GM19324 (cell line): ENCODE results near the gene ATP2A3.

Experiments used
- ATAC-seq: cut with Tn5 transposase; IDR thresholded peaks from one replicate; pipeline ENCODE4 v1.9.1; 2021; ENCODE audit warnings: mild to moderate bottlenecking, moderate library complexity; ENCODE audit not compliant: unreplicated experiment, low FRiP score

Gene ATP2A3

DNA sequence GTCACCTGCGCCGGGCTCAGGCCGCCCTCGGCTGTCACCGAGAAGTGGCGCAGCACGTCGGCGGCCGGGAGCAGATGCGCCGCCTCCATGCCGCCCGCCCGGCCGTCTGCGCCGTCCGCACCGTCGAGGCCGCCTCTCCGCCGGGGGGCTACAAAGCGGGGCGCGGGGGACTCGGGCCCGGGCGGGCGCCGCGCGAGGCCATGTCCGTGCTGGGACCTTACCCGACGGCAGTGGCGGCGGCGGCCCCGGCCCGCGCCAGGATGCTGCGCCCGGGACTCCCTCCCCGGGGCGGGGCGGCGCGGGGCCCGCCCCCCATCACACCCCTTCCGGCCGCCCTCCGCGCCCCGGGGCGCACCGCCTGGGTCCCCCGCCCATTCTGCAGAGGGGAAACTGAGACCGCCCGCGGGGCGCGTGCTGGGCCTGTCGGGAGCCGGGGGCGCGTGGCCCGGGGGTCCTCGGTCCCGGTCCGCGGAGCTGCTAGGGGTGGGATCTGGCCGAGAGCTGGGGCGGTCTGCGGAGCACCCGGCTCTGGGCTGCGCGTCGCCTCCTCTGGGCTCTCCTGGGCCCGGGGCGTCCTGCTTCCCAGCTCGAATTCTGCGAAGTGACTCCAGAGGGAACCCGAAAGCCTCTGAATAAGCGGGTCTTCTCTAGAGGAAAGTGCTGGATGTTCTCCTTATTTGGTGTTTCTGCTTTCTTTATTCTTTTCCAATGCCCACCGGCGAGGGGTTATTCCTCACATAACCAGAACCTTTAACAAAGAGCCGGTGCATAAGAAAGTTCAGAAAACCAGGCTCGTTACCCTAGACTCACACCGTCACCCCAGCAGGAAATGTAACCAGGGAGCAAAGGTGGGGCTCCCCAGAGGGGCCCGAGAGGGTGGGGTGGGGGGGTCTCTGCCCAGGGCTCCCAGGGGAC, at the start of gene ATP2A3:
ATP2A3 (minus strand) TSS at position 235 of the 915 bp plus-strand sequence; CDS start at position 89, 146 bp downstream.
- ATAC-seq: peak; percentile 56

DNA sequence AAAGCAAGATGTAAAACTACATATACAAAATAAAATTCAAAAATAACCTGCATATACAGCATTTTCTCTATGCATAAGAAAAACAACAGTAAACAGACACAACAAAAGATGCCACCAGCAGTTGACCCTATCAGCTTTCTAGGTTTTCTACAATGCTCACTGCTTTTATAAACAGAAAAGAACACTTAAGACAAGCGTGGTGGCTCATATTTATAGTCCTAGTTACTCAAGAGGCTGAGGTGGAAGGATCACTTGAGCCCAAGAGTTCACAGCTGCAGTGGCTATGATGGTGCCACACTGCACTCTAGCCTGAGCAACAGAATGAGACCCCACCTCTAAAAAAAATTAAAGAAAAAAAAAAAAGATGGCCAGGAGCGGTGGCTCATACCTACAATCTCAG, 46.5 kb upstream of the ATP2A3 start:
- no peak for ATAC-seq

DNA sequence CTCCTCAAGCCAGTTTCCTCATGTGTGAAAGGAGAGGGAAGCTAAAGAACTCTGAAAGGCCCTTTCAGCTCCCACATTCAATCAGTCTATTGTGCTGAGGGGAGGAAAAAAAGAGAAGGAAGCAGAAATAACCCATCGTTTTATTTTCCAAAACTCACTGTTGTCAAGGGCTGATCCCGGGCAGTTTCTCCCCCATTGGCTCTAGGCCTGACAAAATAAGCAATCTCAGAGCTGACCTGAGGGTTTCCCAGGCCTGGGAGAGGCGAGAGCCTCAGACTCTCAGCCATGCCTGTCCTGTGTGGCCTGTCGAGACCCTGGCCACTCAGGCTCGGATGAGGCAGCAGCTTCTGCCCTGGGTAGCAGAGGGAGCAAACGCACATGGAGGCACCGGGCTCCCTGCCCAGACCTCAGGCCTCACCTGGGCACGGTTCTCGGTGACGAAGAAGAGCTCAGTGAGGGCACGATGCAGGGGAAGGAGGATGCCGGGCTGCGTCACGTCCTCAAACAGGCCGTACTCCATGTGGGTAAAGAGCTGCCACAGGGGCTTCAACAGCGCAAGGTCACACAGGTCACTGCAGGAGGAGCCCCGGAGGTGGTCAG, 45.0 kb upstream of the ATP2A3 start:
- ATAC-seq: no peak

DNA sequence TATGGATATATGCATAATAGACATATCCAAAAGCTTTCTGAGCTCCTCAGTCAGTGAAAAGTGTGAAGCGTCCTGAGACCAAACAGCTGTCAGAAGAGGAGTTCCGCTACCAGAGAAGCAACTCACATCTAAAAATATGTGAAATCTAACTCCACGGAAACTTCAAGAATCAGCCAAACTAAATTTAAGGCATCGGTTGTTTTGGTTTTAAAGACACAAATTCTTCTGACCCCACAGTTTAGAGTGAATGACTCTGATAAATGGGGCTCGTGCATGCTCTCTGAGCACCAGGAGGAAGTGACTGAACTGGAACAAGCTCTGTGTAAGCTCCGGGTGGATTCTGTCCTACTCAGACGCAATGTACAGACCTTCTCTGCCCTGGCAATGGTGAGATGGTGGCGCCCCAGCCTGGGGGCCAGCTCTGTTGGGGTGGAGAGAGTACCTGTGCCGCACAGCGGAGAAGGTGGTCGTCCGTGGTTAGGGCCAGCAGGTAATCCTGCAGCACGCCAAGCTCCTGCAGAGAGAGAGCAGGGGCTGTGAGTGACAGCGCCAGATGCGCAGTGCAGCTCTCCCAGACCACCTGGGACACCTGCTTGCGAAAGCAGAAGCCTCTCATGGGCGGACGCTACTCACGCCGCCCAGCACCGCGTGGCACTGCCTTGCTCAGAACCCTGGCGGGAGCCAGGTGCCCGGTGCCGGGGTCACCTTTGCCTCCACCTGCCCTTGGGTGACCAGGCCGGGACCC, 44.4 kb upstream of the ATP2A3 start:
- no peak for ATAC-seq

- ATAC-seq: no peak
These were observed 43.8 kb upstream of the ATP2A3 start for GRCh38 chr17:4008082-4008435.

DNA sequence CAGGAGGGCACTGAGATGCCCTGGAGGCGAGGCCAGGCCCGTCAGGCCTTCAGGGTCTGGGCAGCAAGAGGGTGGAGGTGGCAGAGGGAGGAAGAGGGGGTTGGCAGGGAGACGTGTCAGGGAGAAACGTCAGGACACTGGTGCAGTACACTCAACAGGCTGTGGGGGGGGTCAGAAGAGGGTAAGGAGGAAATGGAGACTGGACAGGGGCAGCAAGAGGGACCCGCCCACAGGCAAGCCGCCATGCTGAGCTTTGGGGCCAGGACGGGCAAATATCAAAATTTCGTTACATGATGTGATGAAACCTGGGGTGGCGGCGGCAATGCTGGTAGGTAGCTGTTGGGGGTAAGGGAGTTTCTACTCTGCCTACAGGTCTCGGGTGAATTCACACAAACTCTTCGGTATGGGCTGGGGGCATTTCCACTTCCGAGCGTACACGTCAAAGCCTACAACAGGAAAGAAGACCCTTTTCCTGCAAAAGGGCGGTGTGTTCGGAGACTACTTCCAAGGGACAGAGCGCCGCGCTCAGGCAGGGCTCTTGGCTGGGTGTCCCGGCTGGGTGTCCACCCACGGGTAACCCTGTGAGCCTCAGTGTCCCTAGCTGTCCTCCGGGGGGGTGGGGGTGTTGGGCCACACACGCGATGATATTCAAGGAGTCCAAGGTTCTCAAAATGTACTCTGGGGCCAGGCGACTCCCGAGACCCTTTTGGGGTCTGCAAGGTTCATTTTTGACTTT, 43.3 kb upstream of the ATP2A3 start:
- no peak for ATAC-seq

DNA sequence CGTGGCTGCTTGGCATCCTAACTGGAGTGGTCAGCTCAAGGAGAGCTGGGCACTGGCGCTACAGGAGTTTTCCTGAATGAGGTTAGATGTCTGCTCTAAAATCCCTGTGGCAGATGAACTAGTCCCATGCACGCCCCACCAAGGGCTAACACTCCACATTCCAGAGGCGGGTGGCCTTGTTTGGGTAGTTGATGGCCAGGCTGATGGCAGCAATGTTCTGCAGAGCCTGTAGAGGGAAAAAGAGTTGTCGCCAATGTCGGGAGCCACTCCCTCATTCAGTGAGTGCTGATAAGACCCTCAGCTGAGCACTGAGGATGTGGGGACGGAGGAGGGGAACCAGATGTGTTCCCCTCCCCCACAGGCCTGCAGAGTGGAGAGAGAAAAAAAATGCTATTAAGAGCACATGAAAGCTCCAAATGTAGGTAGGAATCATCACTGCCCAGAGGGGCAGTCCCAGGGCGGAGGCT, 42.5 kb upstream of the ATP2A3 start:
- ATAC-seq: no peak

- no peak for ATAC-seq
These were observed 41.9 kb upstream of the ATP2A3 start for GRCh38 chr17:4006165-4006589.

DNA sequence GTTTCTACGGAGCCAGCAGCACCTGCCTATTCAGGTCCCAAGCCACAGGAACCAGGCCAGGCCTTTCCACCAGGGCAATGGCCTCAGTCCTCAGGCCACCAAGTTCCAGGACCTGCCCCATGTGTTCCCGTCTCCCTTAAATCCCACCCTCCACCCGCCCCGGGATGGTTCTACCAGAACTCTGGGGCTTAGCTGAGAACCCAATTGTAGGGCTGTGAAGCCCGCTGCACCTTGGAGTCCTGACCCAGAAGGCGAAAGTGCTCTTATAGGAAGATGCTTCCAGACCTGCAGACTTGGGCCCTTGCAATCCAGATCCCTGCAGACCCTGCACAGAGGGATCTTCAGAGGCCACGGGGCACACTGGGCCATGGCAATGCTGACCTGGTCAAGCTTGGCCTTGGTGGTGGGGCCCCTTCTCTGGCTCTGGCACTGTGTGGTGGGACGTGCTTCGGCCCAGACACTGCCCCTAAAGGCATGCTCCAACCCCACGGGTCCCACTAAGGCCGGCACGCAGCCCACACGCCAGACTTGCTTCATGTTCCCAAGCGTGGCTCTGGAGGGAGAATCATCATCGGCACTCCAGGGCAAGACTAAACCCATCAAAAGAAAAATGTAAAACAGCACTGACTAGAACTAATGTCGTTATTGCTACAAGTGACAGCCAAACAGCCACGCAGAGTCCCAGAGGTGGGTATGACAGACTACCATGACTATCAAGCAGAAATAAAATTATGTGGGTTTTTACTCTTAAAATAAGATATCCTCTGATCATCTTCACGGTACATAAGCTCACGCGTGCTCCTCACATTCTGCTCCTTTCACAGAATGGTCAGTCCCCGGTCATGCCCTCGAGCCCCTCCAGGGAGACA, 41.3 kb upstream of the ATP2A3 start:
- ATAC-seq: no peak

DNA sequence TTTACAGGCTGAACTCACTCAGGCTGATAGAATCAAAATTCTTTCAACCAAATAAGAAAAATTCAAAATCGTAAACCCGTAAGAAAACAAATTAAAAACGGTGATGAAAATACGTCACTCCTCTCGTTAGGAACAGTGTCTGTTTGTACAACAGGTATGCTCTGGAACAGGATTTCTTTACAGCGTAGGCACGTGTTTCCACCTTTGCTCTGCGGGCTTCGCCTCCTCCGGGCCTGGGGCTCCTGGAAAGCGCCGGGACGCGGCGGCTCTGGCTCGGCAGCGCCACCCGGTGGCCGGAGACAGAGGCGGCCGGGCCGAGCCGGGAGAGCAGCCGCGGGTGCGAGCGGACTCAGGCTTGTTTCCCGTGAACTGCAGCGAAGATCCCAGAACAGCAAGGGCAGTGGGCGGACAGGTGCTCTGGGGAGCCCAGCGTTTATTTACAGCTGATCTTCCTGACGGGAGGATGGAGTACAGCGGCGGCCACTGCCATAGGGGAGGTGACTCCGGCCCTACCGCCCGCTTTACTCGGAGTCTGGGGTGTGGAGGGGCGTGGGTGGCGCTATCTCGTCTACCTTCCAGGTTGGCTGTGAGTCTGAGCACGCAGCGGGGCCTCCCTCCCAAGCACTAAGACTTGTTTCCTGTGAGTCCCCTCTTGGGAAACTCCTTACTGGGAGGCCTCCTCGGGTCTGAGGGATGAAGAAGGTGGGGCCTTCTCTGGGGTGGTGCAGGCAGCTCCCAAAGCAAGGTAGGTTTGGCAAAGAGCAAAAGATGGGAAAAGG, 40.5 kb upstream of the ATP2A3 start:
- no peak for ATAC-seq

DNA sequence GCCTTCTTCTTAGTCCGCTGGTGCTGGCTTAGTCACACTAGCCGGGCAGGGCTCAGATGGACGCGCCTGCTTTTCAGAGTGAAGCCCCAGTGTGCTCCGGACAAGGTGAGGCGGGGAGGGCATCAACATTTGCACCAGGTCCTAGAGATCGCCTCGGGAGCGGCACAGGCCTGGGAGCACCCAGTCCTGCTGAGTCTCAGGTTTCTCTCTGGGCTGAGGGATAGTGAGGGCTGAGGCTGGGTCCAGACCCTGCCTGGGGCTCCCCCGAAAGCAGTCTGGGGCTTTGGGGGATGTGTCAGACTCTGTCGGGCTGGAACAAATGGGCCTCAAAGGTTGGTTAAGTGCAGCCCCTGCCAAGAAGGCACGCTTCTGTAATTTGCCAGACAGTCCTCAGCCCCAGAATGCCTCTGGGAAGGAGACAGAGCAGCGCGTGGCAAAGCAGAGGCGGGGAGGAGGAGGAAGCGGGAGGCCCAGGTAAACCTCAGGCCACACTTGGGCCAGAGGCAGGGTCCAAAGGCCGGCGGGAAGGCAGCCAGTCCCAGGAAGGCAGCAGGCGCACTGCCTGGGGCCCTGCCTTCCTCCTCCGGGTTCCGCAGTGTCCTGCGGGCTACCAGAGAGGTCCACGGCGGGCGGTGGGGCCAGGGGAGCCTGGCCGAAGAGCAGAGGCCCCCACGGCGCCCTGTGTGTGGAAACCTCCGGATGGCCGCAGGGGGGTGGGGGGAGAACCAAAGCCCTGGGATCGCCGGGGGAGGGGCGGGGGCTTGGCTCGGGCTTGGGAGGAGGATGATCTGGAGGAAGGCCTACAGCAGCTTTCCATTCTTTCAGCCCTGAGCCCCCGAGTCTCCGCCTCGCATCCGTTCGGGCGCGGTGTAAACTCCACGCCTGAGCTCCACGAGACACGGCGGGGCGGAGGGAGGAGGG, 39.5 kb upstream of the ATP2A3 start:
- ATAC-seq: no peak

- ATAC-seq: no peak
These were observed 38.9 kb upstream of the ATP2A3 start for GRCh38 chr17:4003131-4003500.

GRCh38 chr17:4001048-4001590, 36.9 kb upstream of the ATP2A3 start:
- no peak for ATAC-seq

DNA sequence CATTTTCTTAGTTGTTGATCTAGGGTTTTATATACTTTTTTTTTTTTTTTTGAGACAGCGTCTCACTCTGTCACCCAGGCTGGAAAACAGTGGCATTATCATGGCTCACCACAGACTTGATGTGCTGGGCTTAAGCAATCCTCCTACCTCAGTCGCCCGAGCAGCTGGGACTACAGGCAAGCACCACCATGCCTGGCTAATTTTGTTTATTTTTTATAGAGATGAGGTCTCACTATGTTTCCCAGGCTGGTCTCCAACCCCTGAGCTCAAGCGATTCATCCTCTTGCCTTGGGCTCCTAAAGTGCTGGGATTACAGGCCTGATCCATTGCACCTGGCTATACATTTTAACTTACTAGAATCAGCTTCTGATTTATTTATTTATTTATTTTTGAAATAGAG, 34.2 kb upstream of the ATP2A3 start:
- no peak for ATAC-seq

- no peak for ATAC-seq
These were observed 30.8 kb upstream of the ATP2A3 start for GRCh38 chr17:3995067-3995466.

DNA sequence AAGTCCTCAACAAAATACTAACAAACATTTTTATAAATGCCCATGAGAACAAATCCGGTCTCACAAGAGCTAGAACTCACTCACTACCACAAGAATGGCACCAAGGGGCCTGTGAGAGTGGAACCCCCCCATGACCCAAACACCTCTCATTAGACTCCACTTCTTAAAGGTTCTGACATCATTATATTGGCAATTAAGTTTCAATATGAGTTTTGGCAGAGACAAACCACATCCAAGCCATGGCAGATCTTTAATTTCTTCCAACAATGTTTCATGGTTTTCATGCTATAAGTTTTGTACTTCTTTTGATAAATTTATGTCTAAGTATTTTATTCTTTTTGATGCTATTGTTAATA, 30.0 kb upstream of the ATP2A3 start:
- no peak for ATAC-seq

DNA sequence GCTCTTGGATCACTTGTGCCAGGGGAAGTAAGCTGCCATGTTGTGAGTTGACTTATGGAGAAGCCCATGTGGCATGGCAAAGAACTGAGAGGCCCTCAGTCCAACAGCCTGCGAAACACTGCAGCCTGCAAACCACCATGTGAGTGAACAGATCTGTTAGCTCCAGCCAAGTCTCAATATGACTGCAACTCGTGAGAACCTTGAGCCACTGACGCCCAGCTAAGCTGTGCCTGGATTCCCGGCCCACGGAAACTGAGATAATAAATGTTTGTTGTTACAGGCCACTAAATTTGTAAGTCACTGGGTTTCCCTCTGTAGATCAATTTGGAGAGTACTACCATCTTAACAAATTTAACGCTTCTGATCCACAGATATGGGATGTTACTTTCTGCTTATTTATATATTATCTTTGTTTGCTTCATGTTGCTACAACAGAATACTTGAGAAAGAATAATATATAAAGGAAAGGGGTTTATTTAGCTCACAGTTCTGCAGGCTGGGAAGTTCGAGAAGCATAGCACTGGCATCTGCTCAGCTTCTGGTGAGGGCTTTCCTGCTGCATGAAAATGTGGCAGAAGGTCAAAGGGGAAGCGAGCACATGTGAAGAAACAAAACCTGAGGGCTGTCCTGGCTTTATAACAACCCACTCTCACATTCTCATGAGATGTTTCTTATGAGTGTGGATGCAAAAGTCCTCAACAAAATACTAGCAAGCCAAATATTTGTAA, 29.4 kb upstream of the ATP2A3 start:
- no peak for ATAC-seq
